ENCODE data around the gene CNGA1.

DNA sequence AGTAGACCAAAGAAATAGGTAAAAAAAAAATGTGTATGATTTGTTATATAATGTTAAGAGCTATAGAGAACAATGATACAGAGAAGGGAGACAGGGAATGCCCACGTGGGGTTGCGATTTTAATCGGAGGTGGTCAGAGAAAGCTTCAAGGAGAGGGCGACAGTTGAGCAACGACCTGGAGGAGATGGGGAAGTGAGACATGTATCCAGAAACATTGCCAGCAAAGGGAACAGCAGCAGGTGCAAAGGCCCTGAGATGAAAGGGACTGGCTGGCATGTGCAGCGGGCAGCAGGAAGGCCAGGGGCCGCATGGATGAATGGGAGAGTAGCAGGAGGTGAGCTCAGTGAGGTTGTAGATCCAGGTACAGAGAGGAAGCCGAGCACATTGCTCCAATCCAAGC lies 33.0 kb upstream of the CNGA1 start:
- TF ChIP-seq, protein P1, sequence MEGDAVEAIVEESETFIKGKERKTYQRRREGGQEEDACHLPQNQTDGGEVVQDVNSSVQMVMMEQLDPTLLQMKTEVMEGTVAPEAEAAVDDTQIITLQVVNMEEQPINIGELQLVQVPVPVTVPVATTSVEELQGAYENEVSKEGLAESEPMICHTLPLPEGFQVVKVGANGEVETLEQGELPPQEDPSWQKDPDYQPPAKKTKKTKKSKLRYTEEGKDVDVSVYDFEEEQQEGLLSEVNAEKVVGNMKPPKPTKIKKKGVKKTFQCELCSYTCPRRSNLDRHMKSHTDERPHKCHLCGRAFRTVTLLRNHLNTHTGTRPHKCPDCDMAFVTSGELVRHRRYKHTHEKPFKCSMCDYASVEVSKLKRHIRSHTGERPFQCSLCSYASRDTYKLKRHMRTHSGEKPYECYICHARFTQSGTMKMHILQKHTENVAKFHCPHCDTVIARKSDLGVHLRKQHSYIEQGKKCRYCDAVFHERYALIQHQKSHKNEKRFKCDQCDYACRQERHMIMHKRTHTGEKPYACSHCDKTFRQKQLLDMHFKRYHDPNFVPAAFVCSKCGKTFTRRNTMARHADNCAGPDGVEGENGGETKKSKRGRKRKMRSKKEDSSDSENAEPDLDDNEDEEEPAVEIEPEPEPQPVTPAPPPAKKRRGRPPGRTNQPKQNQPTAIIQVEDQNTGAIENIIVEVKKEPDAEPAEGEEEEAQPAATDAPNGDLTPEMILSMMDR (IDR thresholded peaks at IDR 0.05): no peak
- no peak for TF ChIP-seq ZFX (IDR thresholded peaks at IDR 0.05; ENCODE audit: borderline replicate concordance)
